Fibroblast of lung (primary cell): ENCODE measurements around the gene PLA2G2A.

Experiments
- EZH2 ChIP-seq: IDR thresholded peaks from 2 replicates; pipeline ENCODE4 v1.5.1; 2012; ENCODE audit warnings: low read length, control low read depth, mild to moderate bottlenecking; ENCODE audit errors: missing control alignments
- TF ChIP-seq, protein P1 (sequence below), 2 donors: IDR thresholded peaks in 1 of 2; conservative IDR thresholded peaks in 1 of 2; 1 replicate in 1 of 2; 2 replicates in 1 of 2; pipeline ENCODE4 v1.5.1; 2011 to 2012; ENCODE audit warnings: low read length in 2 of 2, control low read depth in 1 of 2, inconsistent platforms in 1 of 2, low read depth in 1 of 2, mild to moderate bottlenecking in 1 of 2

DNA sequence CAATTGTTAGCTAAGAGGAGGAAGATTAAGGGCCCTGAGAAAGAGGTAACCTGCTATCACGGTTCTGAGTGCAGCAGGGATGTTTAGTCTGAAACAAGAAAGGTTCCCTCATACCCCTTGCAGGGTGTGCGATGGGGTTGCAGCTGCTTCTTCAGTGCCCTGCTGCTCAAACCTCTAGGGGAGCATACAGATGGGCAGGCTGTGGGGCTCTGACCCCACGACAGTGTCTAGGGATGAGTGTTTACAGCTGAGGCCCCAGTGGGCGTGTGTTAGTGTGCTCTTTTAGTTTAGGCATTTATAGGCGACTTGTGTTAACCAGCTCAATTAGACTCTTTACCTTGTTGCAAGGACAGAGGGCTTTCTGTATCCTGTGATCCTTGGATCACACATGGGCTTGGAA lies 49.3 kb upstream of the PLA2G2A start:
- TF ChIP-seq, protein P1, sequence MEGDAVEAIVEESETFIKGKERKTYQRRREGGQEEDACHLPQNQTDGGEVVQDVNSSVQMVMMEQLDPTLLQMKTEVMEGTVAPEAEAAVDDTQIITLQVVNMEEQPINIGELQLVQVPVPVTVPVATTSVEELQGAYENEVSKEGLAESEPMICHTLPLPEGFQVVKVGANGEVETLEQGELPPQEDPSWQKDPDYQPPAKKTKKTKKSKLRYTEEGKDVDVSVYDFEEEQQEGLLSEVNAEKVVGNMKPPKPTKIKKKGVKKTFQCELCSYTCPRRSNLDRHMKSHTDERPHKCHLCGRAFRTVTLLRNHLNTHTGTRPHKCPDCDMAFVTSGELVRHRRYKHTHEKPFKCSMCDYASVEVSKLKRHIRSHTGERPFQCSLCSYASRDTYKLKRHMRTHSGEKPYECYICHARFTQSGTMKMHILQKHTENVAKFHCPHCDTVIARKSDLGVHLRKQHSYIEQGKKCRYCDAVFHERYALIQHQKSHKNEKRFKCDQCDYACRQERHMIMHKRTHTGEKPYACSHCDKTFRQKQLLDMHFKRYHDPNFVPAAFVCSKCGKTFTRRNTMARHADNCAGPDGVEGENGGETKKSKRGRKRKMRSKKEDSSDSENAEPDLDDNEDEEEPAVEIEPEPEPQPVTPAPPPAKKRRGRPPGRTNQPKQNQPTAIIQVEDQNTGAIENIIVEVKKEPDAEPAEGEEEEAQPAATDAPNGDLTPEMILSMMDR (conservative IDR thresholded peaks at IDR 0.05 in 1 of 2, IDR thresholded peaks at IDR 0.05 in 1 of 2; ENCODE audit: low read depth in 1 of 2, low read length in 2 of 2), result no peak
- TF ChIP-seq EZH2, result no peak
